KBM-7 (cell line): ENCODE data around the gene OR4D2.
A peak's percentile ranks its signal among the peaks of the same experiment; 100 is the strongest.

Experiments
- DNase-seq: peaks from one replicate; pipeline ENCODE4 v3.0.0-alpha.2; 2015
- in situ Hi-C: fragments of 300-500 bp; cut with MboI; formaldehyde crosslinking; loops from 2 replicates; pipeline ENCODE4 v1.14.3; 2020; ENCODE audit warnings: low sequenced_read_pairs, low pct_unique_long_range_greater_than_20kb, mixed read lengths

OR4D2 gene

DNA sequence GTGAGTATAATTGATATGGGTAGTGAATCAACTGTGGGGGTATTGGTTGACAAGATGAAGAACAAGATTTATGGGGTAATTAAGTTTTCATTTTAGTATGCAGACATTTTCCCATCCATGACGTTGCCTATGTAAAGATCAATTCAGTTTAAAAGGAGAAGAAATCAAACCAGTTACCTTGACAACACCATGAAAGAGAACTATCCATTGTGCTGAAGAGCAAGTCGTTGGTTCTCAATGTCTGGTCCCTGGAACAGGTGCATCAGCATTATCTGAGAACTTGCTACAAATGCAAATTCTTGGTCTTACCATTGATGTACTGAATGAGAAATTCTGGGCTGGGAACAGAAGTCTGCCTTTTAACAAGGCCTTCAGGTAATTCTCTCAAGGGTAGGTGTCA lies 801 bp upstream of the OR4D2 start:
- in situ Hi-C loops = no loop called here
- no peak for DNase-seq

DNA sequence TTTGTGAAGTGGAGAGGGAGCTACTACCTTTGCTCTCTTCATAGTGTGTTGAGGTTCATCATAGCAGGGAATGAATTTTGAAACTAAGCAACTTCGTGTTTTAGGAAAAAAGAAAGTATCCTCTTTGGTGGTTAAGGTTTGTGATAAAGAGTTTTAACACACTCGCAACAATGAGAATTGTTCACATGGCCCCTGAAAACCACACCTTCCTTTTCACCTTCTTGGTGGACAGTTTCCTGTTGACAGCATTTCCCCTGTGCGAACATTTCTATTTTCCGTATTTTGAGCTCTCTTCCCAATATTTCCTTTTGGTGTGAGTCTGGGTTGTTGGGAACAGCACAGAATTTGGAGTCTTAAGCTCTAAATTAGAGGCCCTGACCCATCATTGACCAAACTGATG lies 3.8 kb downstream of the OR4D2 start:
- in situ Hi-C loops = no loop called here
- no peak for DNase-seq

DNA sequence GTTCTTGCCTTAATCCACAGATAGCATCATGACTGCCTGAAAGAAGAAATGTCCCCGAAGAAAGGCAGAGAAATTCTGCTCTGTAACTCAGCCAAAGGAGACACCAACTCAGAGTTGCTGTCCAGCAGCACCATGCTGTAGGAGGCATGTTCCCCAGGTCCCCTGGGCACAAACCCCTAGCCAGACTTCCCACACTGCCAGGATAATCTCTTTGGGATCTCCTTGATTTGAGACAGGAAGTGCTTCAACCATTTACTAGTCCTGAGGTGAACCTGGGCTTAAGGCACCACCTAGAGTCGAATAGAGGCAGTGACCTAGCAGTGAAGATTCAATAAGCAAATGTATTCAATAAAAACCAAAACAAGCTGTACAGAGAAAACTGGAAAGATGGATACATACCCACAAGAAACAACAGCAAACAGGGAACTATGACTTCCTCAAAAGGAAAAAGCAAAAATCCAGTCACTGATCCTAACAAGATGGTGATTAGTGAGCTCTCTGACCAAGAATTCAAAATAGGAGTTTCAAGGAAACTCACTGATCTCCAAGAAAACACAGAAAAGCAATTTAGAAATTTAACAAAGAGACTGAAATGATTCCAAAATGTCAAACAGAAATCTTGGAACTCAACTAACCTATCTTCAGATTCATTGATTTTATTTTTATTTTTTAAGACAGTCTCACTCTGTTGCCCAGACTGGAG lies 5.7 kb downstream of the OR4D2 start:
- DNase-seq = peak; percentile 66
- in situ Hi-C loops = no loop called here

DNA sequence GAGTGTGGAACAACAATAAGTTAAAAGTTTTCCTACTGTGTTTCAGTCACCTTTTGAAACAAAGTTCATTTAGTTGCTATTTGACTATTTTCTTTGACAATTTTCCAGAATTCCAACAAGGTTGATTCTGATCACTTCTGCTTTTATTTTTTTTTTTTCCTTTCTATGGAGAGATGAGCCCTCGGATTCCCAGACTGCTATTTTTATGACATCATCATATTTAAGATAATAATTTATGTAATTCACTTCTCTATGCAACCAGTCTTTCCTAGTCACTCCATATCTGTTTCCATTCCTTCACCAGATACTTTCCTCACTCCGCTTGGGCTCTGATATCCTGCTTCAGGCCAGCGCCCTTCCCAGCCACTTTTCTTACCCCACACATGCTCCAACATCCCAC lies 8.1 kb downstream of the OR4D2 start:
- no peak for DNase-seq
- in situ Hi-C loops = no loop called here

DNA sequence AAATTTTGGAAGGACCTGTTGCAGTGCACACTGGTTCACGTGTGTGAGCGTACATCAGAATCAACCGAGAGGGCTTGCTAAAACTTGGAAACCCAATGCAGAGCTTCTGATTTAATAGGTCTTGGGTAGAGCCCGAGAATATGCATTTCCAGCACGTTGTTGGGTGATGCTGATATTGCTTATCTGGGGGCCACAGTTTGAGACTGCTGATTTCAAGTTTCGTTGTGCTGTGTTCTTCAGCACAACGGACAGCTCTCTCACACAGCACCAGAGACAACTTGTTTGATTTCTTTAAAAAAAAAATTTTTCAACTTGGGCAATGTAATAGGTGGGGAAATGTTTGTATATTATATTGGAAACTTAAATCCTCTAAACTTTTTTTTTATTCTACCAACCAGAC lies 9.4 kb downstream of the OR4D2 start:
- in situ Hi-C loops = no loop called here

DNA sequence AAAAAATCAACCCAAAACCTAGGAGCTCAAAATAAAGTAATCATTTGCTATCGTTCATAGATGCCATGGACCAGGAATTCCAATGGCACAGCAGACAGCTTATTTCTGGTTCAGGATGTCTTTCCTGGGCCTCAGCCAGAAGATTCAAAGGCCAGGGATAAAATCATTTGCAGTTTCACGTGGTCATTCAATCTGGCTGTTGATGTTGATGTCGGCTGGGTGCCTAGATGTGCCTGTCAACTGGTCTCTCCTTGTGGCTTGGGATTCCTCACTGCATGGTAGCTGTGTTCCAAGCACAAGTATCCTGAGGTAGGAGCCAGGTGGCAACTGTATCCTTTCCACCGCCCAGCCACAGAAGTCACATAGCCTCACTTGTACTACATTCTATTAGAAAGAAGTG lies 15.0 kb downstream of the OR4D2 start:
- DNase-seq = no peak
- in situ Hi-C loops = no loop called here

More for the DNA sequence above, 9.4 kb downstream of the OR4D2 start:
- no peak for DNase-seq

DNA sequence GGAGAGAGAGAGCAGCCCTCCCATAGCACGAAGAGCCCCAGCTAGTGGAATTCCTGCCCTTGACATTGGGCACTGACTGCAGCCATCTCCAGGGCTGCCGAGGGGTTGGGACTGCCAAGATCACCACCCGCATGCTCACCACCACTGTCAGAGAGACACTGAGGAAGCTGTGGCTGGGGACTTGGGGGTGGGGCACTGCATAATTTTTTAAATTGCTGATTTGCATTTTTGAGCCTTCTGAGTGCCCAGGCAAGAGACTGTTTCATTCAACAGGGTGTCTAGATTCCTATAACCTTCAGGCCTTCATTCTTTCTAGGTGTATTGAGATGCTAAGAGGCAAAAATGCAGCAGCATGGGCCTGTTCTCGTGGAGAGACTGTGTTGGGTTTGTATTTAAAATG lies 16.7 kb downstream of the OR4D2 start:
- in situ Hi-C loops = no loop called here
- no peak for DNase-seq

DNA sequence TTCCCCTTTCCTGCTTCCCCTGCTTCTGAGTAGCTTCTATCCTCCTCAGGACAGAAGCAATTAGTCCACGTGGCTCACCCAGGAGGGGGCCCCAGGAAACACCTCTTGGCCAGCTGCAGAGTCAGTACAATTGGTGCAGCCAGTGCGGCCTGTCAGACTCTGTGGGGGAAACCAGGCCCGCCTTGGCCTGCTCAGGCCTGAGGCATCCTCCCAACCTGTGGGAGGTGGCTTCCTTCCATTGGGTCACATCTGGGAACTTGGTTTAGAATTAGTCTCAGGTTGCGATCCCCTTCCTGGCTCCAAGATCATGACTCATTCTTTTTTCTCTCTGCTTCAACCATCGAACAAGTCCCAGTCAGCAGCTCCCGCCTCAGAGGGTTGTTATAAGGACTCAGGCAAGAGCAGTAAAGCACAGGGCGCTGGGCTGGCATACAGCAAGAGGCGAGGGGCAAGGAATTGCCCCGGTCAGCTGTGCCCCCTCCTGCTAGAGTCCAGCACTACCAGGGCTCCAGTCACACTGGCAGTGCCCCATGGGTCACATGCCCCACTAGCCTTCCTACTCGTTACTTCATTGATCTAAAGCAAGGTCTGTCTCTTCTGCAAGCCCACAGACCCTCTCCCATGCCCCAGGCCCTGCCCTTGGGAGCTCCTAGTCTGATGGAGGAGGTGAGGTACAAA lies 17.7 kb downstream of the OR4D2 start:
- in situ Hi-C loops = no loop called here
- DNase-seq = peak; percentile 90

DNA sequence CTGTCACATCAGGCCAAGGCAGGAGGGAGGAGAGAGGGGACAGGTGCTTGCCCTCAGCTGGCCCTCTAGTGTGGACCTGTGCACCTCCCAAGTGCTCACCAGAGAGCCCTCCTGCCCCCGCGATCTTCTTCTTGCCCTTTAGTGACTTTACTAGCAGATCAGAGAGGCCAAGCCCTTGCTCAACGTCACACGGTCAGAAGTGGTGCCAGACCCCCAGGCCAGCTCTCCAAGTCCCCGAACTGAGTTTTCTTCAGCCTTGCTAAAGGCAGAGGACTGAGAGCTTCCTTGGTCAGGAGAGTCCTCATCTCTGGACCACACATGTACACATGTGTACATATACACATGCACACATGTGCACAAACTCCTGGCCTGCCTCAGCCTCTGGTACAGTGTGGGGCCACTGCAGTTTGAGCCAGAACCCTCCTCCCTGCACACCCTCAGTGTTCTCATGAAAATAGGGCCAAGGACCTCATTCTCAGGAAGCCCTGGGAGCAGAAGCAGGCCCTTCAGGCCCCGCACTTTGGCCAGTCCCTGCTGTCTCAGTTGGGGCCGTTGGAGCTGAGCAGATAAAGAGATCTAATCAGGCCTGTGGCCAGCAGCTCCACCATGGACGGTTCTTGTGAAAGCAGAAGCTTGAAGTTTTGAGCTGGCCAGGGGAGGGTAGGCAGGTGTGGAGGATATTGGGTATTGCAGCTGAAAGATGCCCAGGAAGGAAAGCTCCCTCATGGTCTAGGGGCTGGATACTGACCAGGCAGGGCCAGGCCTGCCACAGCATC lies 18.4 kb downstream of the OR4D2 start:
- in situ Hi-C loops = no loop called here
- no peak for DNase-seq

DNA sequence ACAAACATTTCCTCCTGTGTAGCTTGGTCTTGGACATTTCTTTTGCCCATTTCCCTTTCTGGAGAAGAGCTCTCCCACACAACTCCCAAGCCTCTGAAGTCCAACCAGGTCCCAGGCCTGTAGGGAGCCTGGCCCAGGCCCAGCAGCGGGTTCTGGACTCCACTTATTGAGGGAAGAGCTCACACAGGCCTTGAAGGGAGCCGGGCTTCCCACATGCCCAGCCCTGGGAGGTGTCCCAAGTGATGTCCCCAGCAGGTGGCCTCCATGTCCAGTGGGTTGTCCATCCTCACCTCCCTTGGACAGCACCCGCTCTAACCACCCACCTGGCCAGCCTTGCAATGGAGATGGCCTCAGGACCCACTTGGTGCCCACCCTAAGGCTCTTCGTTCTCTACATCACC lies 19.8 kb downstream of the OR4D2 start:
- in situ Hi-C loops = no loop called here
- DNase-seq = no peak

DNA sequence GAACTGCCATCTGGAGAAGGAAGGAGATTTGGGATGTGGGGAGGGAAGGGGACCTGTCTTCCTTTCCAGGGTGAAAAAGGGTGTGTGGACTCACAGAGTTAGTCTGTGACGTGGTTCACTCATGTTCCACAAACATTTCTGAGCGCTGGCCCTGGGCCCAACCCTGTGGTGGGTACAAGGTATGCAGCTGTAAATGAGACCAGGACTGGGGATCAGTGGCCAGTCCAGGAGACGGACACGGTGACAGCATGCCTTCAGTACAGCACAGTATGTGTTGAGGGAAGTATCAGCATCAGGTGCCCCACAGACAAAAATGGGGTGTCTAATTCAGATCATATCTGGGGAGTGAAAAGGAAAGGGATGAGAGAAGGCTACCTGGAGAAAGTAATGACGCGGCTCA lies 20.3 kb downstream of the OR4D2 start:
- in situ Hi-C loops = no loop called here
- no peak for DNase-seq

DNA sequence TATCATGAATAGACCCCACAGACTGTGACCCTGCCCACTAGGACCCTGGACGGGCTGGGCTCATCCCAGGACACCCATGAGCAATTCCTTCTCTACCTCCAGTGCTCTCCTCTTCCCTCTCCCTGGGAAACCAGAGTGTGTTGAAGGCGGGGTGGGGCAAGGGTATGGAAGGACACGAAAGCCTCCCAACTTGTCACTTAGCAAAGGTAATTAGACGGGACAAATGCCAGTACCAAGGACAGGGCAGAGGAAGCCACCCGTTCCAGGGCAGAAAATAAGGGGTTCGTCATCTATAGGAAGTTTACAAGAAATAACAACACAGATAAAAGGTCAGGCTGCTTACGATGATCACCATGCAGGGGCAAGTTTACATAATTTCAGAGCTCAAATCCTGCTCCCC lies 20.9 kb downstream of the OR4D2 start:
- in situ Hi-C loops = no loop called here
- DNase-seq = no peak

DNA sequence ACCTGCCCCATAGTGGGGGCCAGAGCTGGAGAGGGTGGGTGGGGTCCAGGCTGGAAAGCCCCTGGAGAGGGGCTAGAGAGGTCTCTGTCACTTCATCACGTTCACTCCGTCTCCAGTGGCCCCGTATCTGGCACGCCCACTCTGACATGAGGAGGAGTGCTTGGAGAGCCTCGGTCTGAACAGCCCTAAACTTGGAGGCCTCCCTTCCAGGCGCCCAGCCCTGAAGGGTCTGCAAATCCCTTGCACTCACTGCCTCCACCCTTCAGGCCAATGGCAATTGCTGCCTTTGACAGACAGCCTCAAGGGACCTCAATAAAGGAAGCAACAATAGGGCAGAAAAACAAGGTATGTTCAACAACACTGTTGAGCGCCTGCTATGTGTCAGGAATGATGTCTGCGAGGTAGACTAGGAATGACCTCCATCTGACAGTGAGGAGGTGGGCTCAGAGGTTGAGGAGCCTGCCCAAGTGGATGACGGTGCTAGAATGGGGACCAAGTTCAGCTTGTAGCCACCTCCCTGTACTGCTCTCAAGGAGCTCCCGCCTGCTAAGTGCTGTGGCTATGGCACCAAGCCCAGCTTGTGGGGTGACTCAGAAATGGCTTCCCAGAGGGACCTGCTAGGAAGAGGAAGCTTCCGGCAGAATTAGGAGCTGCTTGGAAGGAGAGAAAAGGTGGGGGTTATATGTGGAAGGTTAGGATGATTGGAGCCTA lies 22.8 kb downstream of the OR4D2 start:
- peak; percentile 37 for DNase-seq
- in situ Hi-C loops = no loop called here

DNA sequence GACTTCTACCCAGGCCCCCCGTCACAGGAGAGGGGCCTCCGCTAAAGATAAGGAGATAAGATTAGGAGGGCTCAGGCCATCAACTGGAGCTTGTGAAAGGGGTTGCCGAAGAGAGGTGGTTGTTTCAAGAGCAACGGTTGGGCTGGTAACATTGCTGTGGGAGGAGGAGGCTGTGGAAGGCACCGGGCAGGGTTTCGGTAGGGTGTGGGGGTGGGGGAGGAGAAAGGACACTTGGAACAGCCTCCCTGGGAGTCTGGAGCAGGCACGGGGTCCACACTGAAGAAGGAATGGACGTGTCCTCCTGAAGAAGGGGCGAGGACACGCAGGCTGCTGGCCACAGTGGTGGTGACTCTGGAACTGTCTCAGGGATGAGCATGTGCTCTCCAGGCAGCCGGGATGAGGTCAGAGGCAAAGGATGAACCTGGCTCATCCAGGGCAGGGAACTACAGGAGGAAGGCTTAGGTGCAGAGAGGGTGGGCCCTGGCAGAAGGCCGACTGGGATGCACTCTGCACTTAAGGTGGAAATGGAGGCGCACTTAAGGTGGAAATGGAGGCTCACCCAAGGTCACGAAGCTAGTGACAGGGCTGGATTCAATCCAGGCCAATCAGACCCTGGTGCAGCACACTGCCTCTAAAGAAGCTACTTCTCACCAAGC lies 24.6 kb downstream of the OR4D2 start:
- in situ Hi-C loops = no loop called here
- DNase-seq = no peak

DNA sequence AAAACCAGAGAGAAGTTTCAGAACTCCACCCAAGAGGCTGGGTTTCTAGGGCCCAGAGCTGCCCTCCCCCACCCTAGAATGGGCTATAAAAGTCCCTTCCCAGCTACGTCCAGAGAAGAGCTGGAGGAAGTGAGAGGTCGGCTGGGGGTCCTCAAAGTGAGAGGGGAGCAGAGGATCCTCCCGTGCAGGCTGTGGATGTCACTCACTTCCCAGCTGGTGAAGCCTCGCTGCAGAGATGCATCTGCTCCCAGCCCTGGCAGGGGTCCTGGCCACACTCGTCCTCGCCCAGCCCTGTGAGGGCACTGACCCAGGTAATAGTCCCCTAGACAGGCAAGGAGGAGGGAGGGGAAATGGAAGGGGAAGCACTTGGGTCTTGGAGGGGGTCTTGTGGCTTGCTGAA lies 25.8 kb downstream of the OR4D2 start, which contains the start of gene EPX:
TSS of gene EPX (plus strand) at position 115 of the 400 bp plus-strand sequence. CDS start at position 236, 121 bp downstream.
- no peak for DNase-seq
- in situ Hi-C loops = no loop called here

DNA sequence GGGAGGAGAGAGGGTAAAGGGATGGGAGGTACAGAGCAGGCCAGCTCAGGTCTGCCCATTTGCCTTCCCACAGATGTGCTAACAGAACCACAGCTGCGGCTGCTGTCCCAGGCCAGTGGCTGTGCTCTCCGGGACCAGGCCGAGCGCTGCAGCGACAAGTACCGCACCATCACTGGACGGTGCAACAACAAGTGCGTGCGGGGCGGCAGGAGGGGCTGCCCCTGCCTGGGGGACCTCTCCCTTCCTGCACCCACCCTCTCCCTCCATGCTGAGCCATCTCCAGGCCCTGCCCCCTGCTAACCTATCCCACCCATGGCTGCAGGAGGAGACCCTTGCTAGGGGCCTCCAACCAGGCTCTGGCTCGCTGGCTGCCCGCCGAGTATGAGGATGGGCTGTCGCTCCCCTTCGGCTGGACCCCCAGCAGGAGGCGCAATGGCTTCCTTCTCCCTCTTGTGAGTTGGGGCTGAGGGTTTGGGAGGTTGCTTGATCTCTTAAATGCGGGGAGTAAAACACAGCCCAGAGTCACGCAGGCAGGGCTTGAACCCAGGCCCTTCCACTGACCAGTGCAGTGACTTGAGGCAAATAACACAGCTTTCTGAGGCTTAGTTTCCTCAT lies 27.0 kb downstream of the OR4D2 start:
- DNase-seq = no peak
- in situ Hi-C loops = no loop called here

DNA sequence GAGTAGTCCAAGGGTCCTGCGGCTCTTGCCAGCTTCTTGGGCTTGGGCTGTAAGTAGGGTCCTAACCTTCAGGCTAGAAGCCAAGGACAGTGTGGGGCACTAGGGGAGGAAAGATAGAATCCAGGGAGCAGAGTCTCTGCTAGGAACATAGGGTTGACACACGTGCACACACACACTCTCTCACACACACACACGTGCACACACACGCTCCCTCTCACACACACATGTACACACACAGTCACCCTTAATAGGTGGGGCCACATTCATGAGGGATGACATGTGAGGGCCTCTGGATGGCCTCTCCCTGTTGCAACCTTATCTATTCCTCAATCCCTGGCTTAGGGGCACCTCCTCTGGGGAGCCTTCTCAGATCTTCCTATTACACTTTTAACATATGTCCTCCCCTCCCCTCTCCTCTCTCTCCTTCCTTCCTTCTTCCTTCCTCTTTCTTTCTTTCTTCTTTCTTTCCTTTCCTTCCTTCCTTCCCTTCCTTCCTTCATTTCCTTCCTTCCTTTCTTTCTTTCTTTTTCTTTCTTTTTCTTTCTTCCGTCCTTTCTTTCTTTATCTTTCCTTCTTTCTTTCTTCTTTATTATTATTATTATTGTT lies 28.8 kb downstream of the OR4D2 start:
- DNase-seq = no peak
- in situ Hi-C loops = no loop called here

DNA sequence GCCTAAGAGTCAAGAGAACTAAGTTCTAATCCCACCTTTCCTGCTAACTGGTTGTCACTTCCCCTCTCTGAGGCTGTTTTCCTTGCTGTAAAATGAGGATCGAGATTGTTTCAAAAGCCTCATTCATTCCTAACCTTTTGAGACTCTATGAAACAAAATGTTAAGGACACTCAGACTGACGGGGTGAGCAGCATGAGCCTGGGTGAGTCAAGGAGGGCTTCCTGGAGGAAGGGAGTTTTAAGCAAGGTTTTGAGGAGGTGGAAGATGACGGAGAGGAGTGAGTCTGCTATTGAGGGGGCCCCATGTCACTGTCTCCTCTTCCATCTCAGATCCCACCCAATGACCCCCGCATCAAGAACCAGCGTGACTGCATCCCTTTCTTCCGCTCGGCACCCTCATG lies 29.8 kb downstream of the OR4D2 start:
- in situ Hi-C loops = no loop called here
- no peak for DNase-seq
